B cell (primary cell): ENCODE results near the gene KCNIP1. TPM values are rescaled to one million over a fixed set of nuclear protein-coding genes. Genes with fewer than 3 reads are reported as not detected.
"Not testable (repeated sequence)": the region's sequence is repeated elsewhere in the genome, so short reads cannot be mapped to it uniquely, and the experiment has no call there.

ENCODE experiments used
- ATAC-seq: fragments of 200-7000 bp; cut with Tn5 transposase; one replicate; pipeline ENCODE4 v1.10.0; 2021; ENCODE audit warnings: low read depth, mild to moderate bottlenecking, moderate number of reproducible peaks, moderate library complexity
- CTCF ChIA-PET: fragments of 350-600 bp; sonication (Branson Sonifier 250); formaldehyde crosslinking; loops from one replicate; lab custom pipeline; 2021; ENCODE audit warnings: antibody characterized with exemption, inconsistent platforms; lab: Charles Lee
- POLR2A ChIA-PET: fragments of 350-600 bp; sonication (Branson Sonifier 250); formaldehyde crosslinking; loops from one replicate; lab custom pipeline; 2021; ENCODE audit warnings: antibody characterized with exemption; lab: Charles Lee
- DNase-seq: peaks from one replicate; pipeline ENCODE4 v3.0.0; 2013
- H2AFZ ChIP-seq: 2 replicates; pipeline ENCODE4 v1.6.1; 2012; ENCODE audit warnings: mild to moderate bottlenecking, low read depth, low read length; ENCODE audit not compliant: insufficient read depth, poor library complexity, severe bottlenecking
- H3K27ac ChIP-seq, 2 donors: 1 replicate in 1 of 2; 2 replicates in 1 of 2; pipeline ENCODE4 v1.5.1; 2012 to 2013; ENCODE audit warnings: low read length in 2 of 2, mild to moderate bottlenecking in 2 of 2, moderate library complexity in 1 of 2
- H3K27me3 ChIP-seq, 4 experiments: fragments of 200-600 bp in 1 of 4; sonication (generic) in 1 of 4; replicated peaks in 1 of 4; 1 replicate in 2 of 4; 2 replicates in 2 of 4; pipeline versions ENCODE4 v1.6.1 to v1.7.0; 2013 to 2016; ENCODE audit warnings: low read length in 3 of 4, mild to moderate bottlenecking in 2 of 4, mixed read lengths in 1 of 4, moderate library complexity in 1 of 4; ENCODE audit not compliant: insufficient read depth in 4 of 4, control insufficient read depth in 3 of 4; ENCODE audit errors: control extremely low read depth in 1 of 4
- H3K36me3 ChIP-seq, 2 experiments: replicated peaks in 1 of 2; 1 replicate in 1 of 2; 2 replicates in 1 of 2; pipeline versions ENCODE4 v1.6.1 to v1.7.1; 2013; ENCODE audit warnings: low read length in 1 of 2; ENCODE audit not compliant: insufficient read depth in 2 of 2, control insufficient read depth in 1 of 2; ENCODE audit errors: control extremely low read depth in 1 of 2, extremely low read depth in 1 of 2
- H3K4me1 ChIP-seq, 2 donors: fragments of 200-600 bp in 1 of 2; sonication (generic) in 1 of 2; 1 replicate in 1 of 2; 2 replicates in 1 of 2; pipeline versions ENCODE4 v1.5.1 to v1.6.1; 2013 to 2017; ENCODE audit warnings: low read length in 2 of 2; ENCODE audit not compliant: control insufficient read depth in 2 of 2, insufficient read depth in 2 of 2
- H3K4me2 ChIP-seq: replicated peaks from 2 replicates; pipeline ENCODE3; 2012; ENCODE audit warnings: mild to moderate bottlenecking, low read depth, low read length; ENCODE audit not compliant: poor library complexity, severe bottlenecking
- H3K4me3 ChIP-seq, 5 experiments: fragments of 200-600 bp in 1 of 5; sonication (generic) in 1 of 5; 1 replicate in 3 of 5; 2 replicates in 2 of 5; pipeline versions ENCODE4 v1.5.1 to v1.7.0; 2011 to 2016; ENCODE audit warnings: low read length in 4 of 5, mild to moderate bottlenecking in 4 of 5, low read depth in 2 of 5, control low read depth in 1 of 5, moderate library complexity in 1 of 5; ENCODE audit not compliant: insufficient read depth in 1 of 5; ENCODE audit errors: control extremely low read depth in 1 of 5, extremely low read depth in 1 of 5
- H3K79me2 ChIP-seq: fragments of 200-600 bp; sonication (generic); one replicate; pipeline ENCODE4 v1.6.0; 2016; ENCODE audit warnings: low read length; ENCODE audit not compliant: control insufficient read depth, insufficient read depth
- H3K9ac ChIP-seq: fragments of 200-600 bp; sonication (generic); 2 replicates; pipeline ENCODE4 v1.6.1; 2017; ENCODE audit warnings: mild to moderate bottlenecking, low read length, moderate library complexity
- H3K9me3 ChIP-seq, 3 donors: one replicate each; pipeline versions ENCODE4 v1.6.1 to v1.7.1; 2013; ENCODE audit warnings: low read length in 2 of 3; ENCODE audit not compliant: control insufficient read depth in 2 of 3, insufficient read depth in 1 of 3; ENCODE audit errors: control extremely low read depth in 1 of 3
- H4K20me1 ChIP-seq: 2 replicates; pipeline ENCODE4 v1.6.0; 2012; ENCODE audit warnings: mild to moderate bottlenecking, low read length; ENCODE audit not compliant: insufficient read depth, control insufficient read depth, poor library complexity, severe bottlenecking
- H3K27ac Mint-ChIP-seq: one replicate; pipeline ENCODE4 v1.8.0; 2021; ENCODE audit warnings: mixed read lengths
- H3K27me3 Mint-ChIP-seq: one replicate; pipeline ENCODE4 v1.8.0; 2021; ENCODE audit warnings: mixed read lengths
- H3K4me1 Mint-ChIP-seq: one replicate; pipeline ENCODE4 v1.8.0; 2021; ENCODE audit warnings: mixed read lengths
- H3K4me3 Mint-ChIP-seq: one replicate; pipeline ENCODE4 v1.8.0; 2021; ENCODE audit warnings: mixed read lengths
- H3K9me3 Mint-ChIP-seq: one replicate; pipeline ENCODE4 v1.8.0; 2022; ENCODE audit warnings: mixed read lengths; ENCODE audit not compliant: insufficient read depth
- CTCF ChIP-seq: fragments of 200-600 bp; IDR thresholded peaks from one replicate; pipeline ENCODE4 v1.8.0; 2022; ENCODE audit warnings: antibody characterized with exemption, mild to moderate bottlenecking
- EZH2 ChIP-seq: IDR thresholded peaks from 2 replicates; pipeline ENCODE4 v1.6.1; 2012; ENCODE audit warnings: borderline replicate concordance, low read depth, mild to moderate bottlenecking, moderate library complexity, low read length; ENCODE audit not compliant: insufficient read depth, poor library complexity, severe bottlenecking
- WGBS: methylation state at CpG from one replicate; pipeline ENCODE4 v1.1.5; 2013; ENCODE audit warnings: missing lambda C conversion rate; ENCODE audit not compliant: insufficient coverage; 5-methylcytosine and 5-hydroxymethylcytosine counted together
- intact Hi-C: fragments of 100-400 bp; cut with micrococcal nuclease; formaldehyde crosslinking; loops from one replicate; pipeline ENCODE4 v1.10.0; 2022
- polyA plus RNA-seq: library from polyadenylated mRNA; depleted of rRNA; stranded (reverse); fragments of >200 nt; gene quantifications from 2 replicates; pipeline ENCODE4 v1.2.3, GENCODE V29; 2012
- total RNA-seq, 2 donors: library from RNA; stranded (reverse); fragments of 120-200 nt in 1 of 2; gene quantifications; 1 replicate in 1 of 2; 2 replicates in 1 of 2; pipeline versions ENCODE4 v1.2.3 to v1.2.4, GENCODE V29; 2013 to 2022

Gene KCNIP1
- total and polyA plus RNA-seq, 2 donors (not counting 1 experiment from before 2014, with no cell fraction given) = not detected

GRCh38 chr5:170765868-170766267, 262.0 kb downstream of the KCNIP1 start:
- 89% methylated on average over 9 of the region's 9 CpGs for WGBS
- H3K27me3 Mint-ChIP-seq, H3K4me1 ChIP-seq, POLR2A ChIA-PET, H2AFZ ChIP-seq, H3K9ac ChIP-seq, H3K27me3 ChIP-seq, H3K9me3 ChIP-seq, CTCF ChIA-PET, H3K9me3 Mint-ChIP-seq, H3K4me1 Mint-ChIP-seq, intact Hi-C loops, H3K4me3 ChIP-seq, H4K20me1 ChIP-seq, H3K27ac Mint-ChIP-seq, H3K79me2 ChIP-seq, ATAC-seq, H3K4me3 Mint-ChIP-seq, DNase-seq, H3K36me3 ChIP-seq, H3K27ac ChIP-seq, H3K4me2 ChIP-seq: not testable (repeated sequence)

- H3K27me3 ChIP-seq = peaks cover 0 to 3% (median 0%) of the 10 kb centered on the region in 4 experiments
- H3K4me2 ChIP-seq = no peak overlapping the region
- intact Hi-C loops = no loop called here
- no peak overlapping the region for H3K4me3 Mint-ChIP-seq
- H3K9me3 ChIP-seq = no peaks in the 10 kb centered on the region
- DNase-seq (no peak), ATAC-seq (no peak)
- H3K9ac ChIP-seq = no peak overlapping the region
- H3K4me1 ChIP-seq = no peaks in the 10 kb centered on the region
- H3K36me3 ChIP-seq = no peaks in the 10 kb centered on the region
- no peak overlapping the region for H2AFZ ChIP-seq
- ChIA-PET CTCF (interaction anchor here (0.8 kb wide), 1 partner anchor 9 kb away, joined by 3 read pairs; no protein-coding TSS in a partner anchor), POLR2A (no interaction called here)
- no peak overlapping the region for H3K4me3 ChIP-seq
- WGBS = 62% methylated on average over 4 of the region's 6 CpGs
- H3K27me3 Mint-ChIP-seq = peaks cover 6% of the 10 kb centered on the region
- TF ChIP-seq CTCF (no peak), EZH2 (no peak)
- H3K27ac ChIP-seq = no peak overlapping the region
- H3K9me3 Mint-ChIP-seq = no peaks in the 10 kb centered on the region
- no peaks in the 10 kb centered on the region for H3K79me2 ChIP-seq
- no peak overlapping the region for H3K27ac Mint-ChIP-seq
- no peaks in the 10 kb centered on the region for H4K20me1 ChIP-seq
- no peaks in the 10 kb centered on the region for H3K4me1 Mint-ChIP-seq
Observed at GRCh38 chr5:170769246-170769645, 265.4 kb downstream of the KCNIP1 start.
